Neutrophil (primary cell): ENCODE data around the gene ZNF554.

Experiments
- H3K27ac ChIP-seq: fragments of 200-600 bp; sonication (generic); 2 replicates; pipeline ENCODE4 v1.5.1; 2016; ENCODE audit warnings: mild to moderate bottlenecking, moderate library complexity
- H3K27me3 ChIP-seq: fragments of 200-600 bp; sonication (generic); 2 replicates; pipeline ENCODE4 v1.6.0; 2016; ENCODE audit warnings: mild to moderate bottlenecking
- H3K36me3 ChIP-seq: fragments of 200-600 bp; sonication (generic); 2 replicates; pipeline ENCODE4 v1.5.1; 2017
- H3K4me1 ChIP-seq, 2 experiments: fragments of 200-600 bp in 1 of 2; sonication (generic) in 1 of 2; 1 replicate in 1 of 2; 2 replicates in 1 of 2; pipeline versions ENCODE4 v1.5.1 to v1.6.1; 2013 to 2016; ENCODE audit warnings: low read depth in 1 of 2, low read length in 1 of 2, mild to moderate bottlenecking in 1 of 2, moderate library complexity in 1 of 2; ENCODE audit not compliant: control insufficient read depth in 1 of 2, insufficient read depth in 1 of 2
- H3K4me3 ChIP-seq, 2 experiments: fragments of 200-600 bp in 1 of 2; sonication (generic) in 1 of 2; 1 replicate in 1 of 2; 2 replicates in 1 of 2; pipeline ENCODE4 v1.5.1; 2013 to 2016; ENCODE audit warnings: low read depth in 1 of 2, low read length in 1 of 2, mild to moderate bottlenecking in 1 of 2, moderate library complexity in 1 of 2
- H3K9me3 ChIP-seq: fragments of 200-600 bp; sonication (generic); 2 replicates; pipeline ENCODE4 v1.5.1; 2016
- CTCF ChIP-seq: fragments of 200-600 bp; sonication (generic); IDR thresholded peaks from 2 replicates; pipeline ENCODE4 v1.5.1; 2016; ENCODE audit warnings: antibody characterized with exemption

The ZNF554 gene

GRCh38 chr19:2793126-2793525 lies 26.5 kb upstream of the ZNF554 start:
- Histone ChIP-seq H3K4me3 (no peak overlapping the region), H3K4me1 (no peaks in the 10 kb centered on the region), H3K9me3 (no peaks in the 10 kb centered on the region), H3K36me3 (peaks cover 38% of the 10 kb centered on the region), H3K27me3 (no peaks in the 10 kb centered on the region), H3K27ac (no peak overlapping the region)
- TF ChIP-seq CTCF: no peak

- Histone ChIP-seq H3K27ac (no peak overlapping the region), H3K36me3 (peaks cover 42% of the 10 kb centered on the region), H3K9me3 (no peaks in the 10 kb centered on the region), H3K4me1 (no peaks in the 10 kb centered on the region), H3K27me3 (no peaks in the 10 kb centered on the region), H3K4me3 (no peak overlapping the region)
- no peak for TF ChIP-seq CTCF
Measured at GRCh38 chr19:2793577-2793976, 26.1 kb upstream of the ZNF554 start.

GRCh38 chr19:2795827-2796658 lies 23.6 kb upstream of the ZNF554 start:
- Histone ChIP-seq H3K27ac (no peak overlapping the region), H3K4me1 (no peaks in the 10 kb centered on the region), H3K27me3 (no peaks in the 10 kb centered on the region), H3K9me3 (no peaks in the 10 kb centered on the region), H3K4me3 (no peak overlapping the region), H3K36me3 (peaks cover 45% of the 10 kb centered on the region)
- no peak for TF ChIP-seq CTCF

- H3K36me3 ChIP-seq: peaks cover 41% of the 10 kb centered on the region
Measured at GRCh38 chr19:2796659-2797266, 22.9 kb upstream of the ZNF554 start.

GRCh38 chr19:2797280-2797679 lies 22.4 kb upstream of the ZNF554 start:
- H3K4me1 ChIP-seq: no peaks in the 10 kb centered on the region
- H3K27me3 ChIP-seq: no peaks in the 10 kb centered on the region
- no peak for TF ChIP-seq CTCF
- no peaks in the 10 kb centered on the region for H3K9me3 ChIP-seq
- no peak overlapping the region for H3K4me3 ChIP-seq
- no peak overlapping the region for H3K27ac ChIP-seq
- H3K36me3 ChIP-seq: peaks cover 41% of the 10 kb centered on the region

More at GRCh38 chr19:2796659-2797266, 22.9 kb upstream of the ZNF554 start:
- no peak overlapping the region for H3K27ac ChIP-seq
- no peaks in the 10 kb centered on the region for H3K9me3 ChIP-seq
- no peak for TF ChIP-seq CTCF
- no peaks in the 10 kb centered on the region for H3K4me1 ChIP-seq
- no peaks in the 10 kb centered on the region for H3K27me3 ChIP-seq
- no peak overlapping the region for H3K4me3 ChIP-seq
